ENCODE measurements around the gene TCTN1. TPM values are rescaled to one million over a fixed set of nuclear protein-coding genes. Genes with fewer than 3 reads are reported as not detected.

The TCTN1 gene
- total RNA-seq (2016; rRNA removed; fragmentation: Illumina TruSeq; extraction: Trizol), result 8.9 and 16.0 TPM in 2 replicates
- total RNA-seq (2016; cell fraction: cytosol; rRNA removed; fragmentation: Illumina TruSeq; extraction: Trizol; ENCODE audit: low read depth), result 9.2 and 12.3 TPM in 2 replicates
- total RNA-seq (2016; cell fraction: insoluble cytoplasmic fraction; rRNA removed; fragmentation: Illumina TruSeq; extraction: Trizol), result 6.9 and 17.5 TPM in 2 replicates
- total RNA-seq (2016; cell fraction: membrane; rRNA removed; fragmentation: Illumina TruSeq; extraction: Trizol), result 15.4 and 17.4 TPM in 2 replicates
- 22.8 and 24.9 TPM in 2 replicates for total RNA-seq (2016; cell fraction: nucleus; rRNA removed; fragmentation: Illumina TruSeq; extraction: Trizol)
- polyA plus RNA-seq (2011; rRNA removed), result 13.3 and 13.6 TPM in 2 replicates
- polyA plus RNA-seq (2011; cell fraction: cytosol; rRNA removed), result 6.7 and 7.7 TPM in 2 replicates
- 23.4 and 26.4 TPM in 2 replicates for polyA plus RNA-seq (2011; cell fraction: nucleus; rRNA removed)
- polyA plus RNA-seq (2012), result 9.0 and 11.5 TPM in 2 replicates
- polyA plus RNA-seq (2016; cell fraction: cytosol; fragmentation: Illumina TruSeq; extraction: Trizol; ENCODE audit: low read depth), result 9.0 and 13.4 TPM in 2 replicates
- 7.3 and 7.9 TPM in 2 replicates for polyA plus RNA-seq (2016; cell fraction: insoluble cytoplasmic fraction; fragmentation: Illumina TruSeq; extraction: Trizol; ENCODE audit: low read depth)
- 14.0 and 14.1 TPM in 2 replicates for polyA plus RNA-seq (2016; cell fraction: membrane; fragmentation: Illumina TruSeq; extraction: Trizol; ENCODE audit: low read depth)
- 38.7 and 42.7 TPM in 2 replicates for polyA plus RNA-seq (2016; cell fraction: nucleus; fragmentation: Illumina TruSeq; extraction: Trizol; ENCODE audit: insufficient read depth, low read depth)
- polyA minus RNA-seq (2011; rRNA and poly(A)+ RNA removed; ENCODE audit: low replicate concordance), result 15.1 and 25.2 TPM in 2 replicates
- polyA minus RNA-seq (2011; cell fraction: cytosol; rRNA and poly(A)+ RNA removed), result 3.6 and 5.3 TPM in 2 replicates
- 13.9 and 19.4 TPM in 2 replicates for polyA minus RNA-seq (2011; cell fraction: nucleus; rRNA and poly(A)+ RNA removed)
- Bru-seq, nascent RNA, result percentile 44 among the genes with signal in this experiment
- percentile 41 among the genes with signal in this experiment for BruChase-seq, experiment 1, labeled RNA remaining after a 6-hour chase
- BruChase-seq, experiment 2, labeled RNA remaining after a 2-hour chase, result percentile 45 among the genes with signal in this experiment
- long read RNA-seq, experiment 1, partial matches to known transcripts, result 0 of 5 reads
- long read RNA-seq, experiment 1, other reads (novel, unspliced or antisense), result 3 of 5 reads
- long read RNA-seq, experiment 2, partial matches to known transcripts, result 1 of 10 reads
- long read RNA-seq, experiment 2, other reads (novel, unspliced or antisense), result 9 of 10 reads

GRCh38 chr12:110613771-110614684, at the start of gene TCTN1:
TSS of gene TCTN1 (plus strand) at chr12:110614129. CDS start at chr12:110614183, 54 bp downstream.
- Histone ChIP-seq H3K4me3 (replicated peaks in 1 of 3; ENCODE audit: insufficient read depth in 1 of 3, low read depth in 2 of 3, low read length in 3 of 3) (peak within 1 kb of the TSS; percentile 78 to 82 (median 78)), H3K79me2 (ENCODE audit: insufficient read depth, low read length) (no peaks in the 10 kb centered on the region), H3K27me3 (ENCODE audit: control insufficient read depth in 1 of 2, insufficient read depth in 2 of 2, low read length in 2 of 2) (no peaks in the 10 kb centered on the region; a peak in 1 of 5 replicates), H3K9ac (ENCODE audit: insufficient read depth, low read depth, low read length) (peak within 1 kb of the TSS; percentile 78), H3K4me1 (ENCODE audit: insufficient read depth, low read length) (peaks cover 10% of the 10 kb centered on the region), H4K20me1 (ENCODE audit: insufficient read depth, low read length) (no peaks in the 10 kb centered on the region), H3K36me3 (replicated peaks in 1 of 2; ENCODE audit: control insufficient read depth in 1 of 2, insufficient read depth in 2 of 2, low read length in 2 of 2) (no peaks in the 10 kb centered on the region), H3K9me3 (ENCODE audit: low read length) (no peaks in the 10 kb centered on the region), H3K27ac (ENCODE audit: extremely low read length, insufficient read depth, low read length) (peak within 1 kb of the TSS; percentile 49), H3K4me2 (ENCODE audit: low read depth, low read length) (peak within 1 kb of the TSS; percentile 74), H2AFZ (ENCODE audit: low read length) (peak within 1 kb of the TSS; percentile 89)
- 0% methylated on average over 16 of the region's 60 CpGs for WGBS (ENCODE audit: low lambda C conversion rate)
- ChIA-PET CTCF (ENCODE audit: low intra/inter-chr PET ratio, low total read pairs) (no interaction called here), POLR2A (interaction anchor here (0.8 to 1.7 kb wide), 6 partner anchors 22 to 164 kb away, joined by 3 to 8 read pairs (median 4); partner anchors contain the start of genes ARPC3, FAM216A, GPN3 and RAD9B)
- BruUV-seq (replicated peaks), result TSS peak; percentile 78
- FAIRE-seq (peak; percentile 34), DNase-seq (ENCODE audit: low spot score) (peak; percentile 87), ATAC-seq (peak; percentile 98)
- in situ Hi-C loops (cut with HindIII; ENCODE audit: extremely low pct_ligation_motif_present, low pct_unique_long_range_greater_than_20kb) (no loop called here), intact Hi-C loops (cut with micrococcal nuclease; ENCODE audit: unreplicated experiment) (loop anchor here (5.0 kb wide), 1 partner anchor 273 kb away; no protein-coding TSS in a partner anchor)
- TF ChIP-seq ZNF263 (CRISPR knock-in tag; IDR thresholded peaks at IDR 0.05) (peak; percentile 92), FOXA1 (IDR thresholded peaks at IDR 0.05) (no peak), FOXA1 (CRISPR knock-in tag; IDR thresholded peaks at IDR 0.05) (no peak), MED1 (CRISPR knock-in tag; IDR thresholded peaks at IDR 0.05) (peak; percentile 41; the same call in 1 of the 2 replicates), HNF1B (CRISPR knock-in tag; IDR thresholded peaks at IDR 0.05) (peak; percentile 55; the same call in 1 of the 2 replicates), MXD1 (CRISPR knock-in tag; IDR thresholded peaks at IDR 0.05) (peak; percentile 94; the same call in 1 of the 2 replicates), ARNT2 (CRISPR knock-in tag; IDR thresholded peaks at IDR 0.05; ENCODE audit: low read depth) (peak; percentile 73), SPEN (CRISPR knock-in tag; IDR thresholded peaks at IDR 0.05; ENCODE audit: low read depth) (peak; percentile 84; the same call in 1 of the 2 replicates), ZNF326 (CRISPR knock-in tag; IDR thresholded peaks at IDR 0.05; ENCODE audit: borderline replicate concordance) (no peak), CEBPZ (IDR thresholded peaks at IDR 0.05; ENCODE audit: low read length) (no peak), KAT7 (CRISPR knock-in tag; IDR thresholded peaks at IDR 0.05; ENCODE audit: borderline replicate concordance) (no peak; the same call in 1 of the 2 replicates), MAFK (conservative IDR thresholded peaks at IDR 0.05 in 1 of 2, IDR thresholded peaks at IDR 0.05 in 1 of 2; ENCODE audit: low read length in 2 of 2) (no peak)
